SK-N-SH treated with all-trans-retinoic acid at 6 μM for 48 hours (cell line): ENCODE measurements around the gene ARHGAP45.

Source experiments
- ATAC-seq: fragments of 200-7000 bp; cut with Tn5 transposase; 3 replicates; pipeline ENCODE4 v1.9.1; 2020; ENCODE audit warnings: mild to moderate bottlenecking, moderate library complexity
- ARNTL ChIP-seq: fragments of 450-650 bp; formaldehyde crosslinking; IDR thresholded peaks from 2 replicates; pipeline ENCODE4 v1.5.0; 2020; ENCODE audit warnings: low read depth, mild to moderate bottlenecking, moderate library complexity, borderline replicate concordance
- BACH2 ChIP-seq: fragments of 250-450 bp; sonication (Bioruptor Pico); IDR thresholded peaks from 2 replicates; pipeline ENCODE4 v1.9.0; 2021; ENCODE audit warnings: mild to moderate bottlenecking, borderline replicate concordance
- CREB5 ChIP-seq: fragments of 250-450 bp; sonication (Bioruptor Pico); IDR thresholded peaks from 2 replicates; pipeline ENCODE4 v1.5.1; 2020; ENCODE audit warnings: low read depth, mild to moderate bottlenecking, moderate library complexity
- CSDC2 ChIP-seq: fragments of 250-450 bp; sonication (Bioruptor Pico); IDR thresholded peaks from 2 replicates; pipeline ENCODE4 v1.5.0; 2020; ENCODE audit warnings: mild to moderate bottlenecking, moderate library complexity
- CSRNP3 ChIP-seq: fragments of 250-450 bp; sonication (Bioruptor Pico); IDR thresholded peaks from 2 replicates; pipeline ENCODE4 v1.5.1; 2021; ENCODE audit warnings: mild to moderate bottlenecking, moderate library complexity
- ESRRG ChIP-seq: fragments of 250-450 bp; sonication (Bioruptor Pico); IDR thresholded peaks from 2 replicates; pipeline ENCODE4 v1.6.1; 2021; ENCODE audit warnings: mild to moderate bottlenecking
- GLIS3 ChIP-seq: fragments of 250-450 bp; sonication (Bioruptor Pico); IDR thresholded peaks from 2 replicates; pipeline ENCODE4 v1.5.0; 2020; ENCODE audit warnings: mild to moderate bottlenecking, moderate library complexity
- ISL1 ChIP-seq: fragments of 250-450 bp; sonication (Bioruptor Pico); IDR thresholded peaks from 2 replicates; pipeline ENCODE4 v2.1.2; 2022; ENCODE audit warnings: mild to moderate bottlenecking, moderate library complexity
- OSR1 ChIP-seq: fragments of 250-450 bp; sonication (Bioruptor Pico); IDR thresholded peaks from 2 replicates; pipeline ENCODE4 v1.8.0; 2022; ENCODE audit warnings: moderate library complexity, mild to moderate bottlenecking, inconsistent platforms
- PATZ1 ChIP-seq: fragments of 250-450 bp; sonication (Bioruptor Pico); IDR thresholded peaks from 2 replicates; pipeline ENCODE4 v1.8.0; 2020; ENCODE audit warnings: mild to moderate bottlenecking, moderate library complexity, borderline replicate concordance
- POU6F1 ChIP-seq: fragments of 250-450 bp; sonication (Bioruptor Pico); IDR thresholded peaks from 2 replicates; pipeline ENCODE4 v1.8.0; 2021; ENCODE audit warnings: low read depth, mild to moderate bottlenecking, moderate library complexity, borderline replicate concordance
- PPARA ChIP-seq: fragments of 250-450 bp; sonication (Bioruptor Pico); IDR thresholded peaks from 2 replicates; pipeline ENCODE4 v1.5.0; 2020; ENCODE audit warnings: mild to moderate bottlenecking, borderline replicate concordance
- RARB ChIP-seq: fragments of 250-450 bp; sonication (Bioruptor Pico); IDR thresholded peaks from 2 replicates; pipeline ENCODE4 v1.8.0; 2021; ENCODE audit warnings: mild to moderate bottlenecking, moderate library complexity
- SNAI2 ChIP-seq: fragments of 250-450 bp; sonication (Bioruptor Pico); IDR thresholded peaks from 2 replicates; pipeline ENCODE4 v1.5.0; 2020; ENCODE audit warnings: mild to moderate bottlenecking, moderate library complexity
- TOX ChIP-seq: fragments of 250-450 bp; sonication (Bioruptor Pico); IDR thresholded peaks from 2 replicates; pipeline ENCODE4 v1.8.0; 2021; ENCODE audit warnings: mild to moderate bottlenecking, moderate library complexity, borderline replicate concordance
- TSHZ2 ChIP-seq: fragments of 250-450 bp; sonication (Bioruptor Pico); IDR thresholded peaks from 2 replicates; pipeline ENCODE4 v1.5.0; 2020; ENCODE audit warnings: mild to moderate bottlenecking, moderate library complexity
- ZC3H10 ChIP-seq: fragments of 250-450 bp; sonication (Bioruptor Pico); IDR thresholded peaks from 2 replicates; pipeline ENCODE4 v1.5.1; 2021; ENCODE audit warnings: mild to moderate bottlenecking, moderate library complexity
- ZFP3 ChIP-seq: fragments of 250-450 bp; sonication (Bioruptor Pico); IDR thresholded peaks from 2 replicates; pipeline ENCODE4 v1.5.0; 2020; ENCODE audit warnings: mild to moderate bottlenecking, moderate library complexity
- ZFP30 ChIP-seq: fragments of 450-650 bp; formaldehyde crosslinking; IDR thresholded peaks from 2 replicates; pipeline ENCODE4 v1.5.0; 2022; ENCODE audit warnings: mild to moderate bottlenecking, moderate library complexity
- ZNF565 ChIP-seq: fragments of 450-650 bp; formaldehyde crosslinking; conservative IDR thresholded peaks from 2 replicates; pipeline ENCODE4 v1.5.0; 2020; ENCODE audit warnings: low read depth, mild to moderate bottlenecking, moderate library complexity
- ZNF70 ChIP-seq: fragments of 450-650 bp; formaldehyde crosslinking; IDR thresholded peaks from 2 replicates; pipeline ENCODE4 v1.5.0; 2020; ENCODE audit warnings: mild to moderate bottlenecking, moderate library complexity
- ZNF8 ChIP-seq: fragments of 450-650 bp; formaldehyde crosslinking; IDR thresholded peaks from 2 replicates; pipeline ENCODE4 v1.5.0; 2020; ENCODE audit warnings: mild to moderate bottlenecking, moderate library complexity

The ARHGAP45 gene

GRCh38 chr19:1060689-1061088 is 6.3 kb upstream of the ARHGAP45 start:
- no peak for ATAC-seq
- TF ChIP-seq POU6F1 = no peak
- no peak for TF ChIP-seq SNAI2
- TF ChIP-seq TOX (CRISPR knock-in tag) = no peak
- TF ChIP-seq ZNF8 (CRISPR knock-in tag) = no peak
- TF ChIP-seq OSR1 (CRISPR knock-in tag) = no peak
- TF ChIP-seq ZNF565 (CRISPR knock-in tag) = no peak
- TF ChIP-seq ZFP3 (CRISPR knock-in tag) = no peak
- TF ChIP-seq ZFP30 (CRISPR knock-in tag) = no peak
- no peak for TF ChIP-seq TSHZ2 (CRISPR knock-in tag)
- no peak for TF ChIP-seq PPARA (CRISPR knock-in tag)
- no peak for TF ChIP-seq CSDC2 (CRISPR knock-in tag)
- TF ChIP-seq ARNTL (CRISPR knock-in tag) = no peak
- no peak for TF ChIP-seq BACH2 (CRISPR knock-in tag)
- no peak for TF ChIP-seq ZC3H10 (CRISPR knock-in tag)
- TF ChIP-seq GLIS3 (CRISPR knock-in tag) = no peak
- TF ChIP-seq CREB5 = no peak
- no peak for TF ChIP-seq PATZ1
- no peak for TF ChIP-seq ZNF70 (CRISPR knock-in tag)
- no peak for TF ChIP-seq ISL1 (CRISPR knock-in tag)
- TF ChIP-seq ESRRG (CRISPR knock-in tag) = no peak

- no peak for ATAC-seq
- no peak for TF ChIP-seq TOX (CRISPR knock-in tag)
- no peak for TF ChIP-seq SNAI2
- TF ChIP-seq ZC3H10 (CRISPR knock-in tag) = no peak
- no peak for TF ChIP-seq ISL1 (CRISPR knock-in tag)
- TF ChIP-seq ZNF565 (CRISPR knock-in tag) = no peak
- TF ChIP-seq PATZ1 = no peak
- TF ChIP-seq ZNF70 (CRISPR knock-in tag) = no peak
- no peak for TF ChIP-seq OSR1 (CRISPR knock-in tag)
- TF ChIP-seq POU6F1 = no peak
- no peak for TF ChIP-seq ZNF8 (CRISPR knock-in tag)
- no peak for TF ChIP-seq ZFP3 (CRISPR knock-in tag)
- TF ChIP-seq CSRNP3 = no peak
- no peak for TF ChIP-seq BACH2 (CRISPR knock-in tag)
- no peak for TF ChIP-seq CREB5
- TF ChIP-seq TSHZ2 (CRISPR knock-in tag) = no peak
- TF ChIP-seq RARB = no peak
These were observed 5.0 kb upstream of the ARHGAP45 start for GRCh38 chr19:1061987-1062386.
